H9 (cell line): ENCODE measurements around the gene SLF1. TPM values are rescaled to one million over a fixed set of nuclear protein-coding genes. Genes with fewer than 3 reads are reported as not detected.

Experiments
- DNase-seq: peaks from one replicate; pipeline ENCODE4 v3.0.0-alpha.2; 2017
- H2AFZ ChIP-seq: one replicate; pipeline ENCODE4 v1.6.1; 2013; ENCODE audit warnings: mild to moderate bottlenecking, low read length, control low read depth, moderate library complexity
- H2AK5ac ChIP-seq: 2 replicates; pipeline ENCODE4 v1.6.1; 2013; ENCODE audit warnings: low read length, control low read depth, mixed read lengths; ENCODE audit not compliant: insufficient read length
- H2BK120ac ChIP-seq: one replicate; pipeline ENCODE4 v1.6.1; 2013; ENCODE audit warnings: low read depth, mild to moderate bottlenecking, low read length, control low read depth, inconsistent platforms; ENCODE audit not compliant: poor library complexity, severe bottlenecking
- H2BK12ac ChIP-seq: 2 replicates; pipeline ENCODE4 v1.6.1; 2013; ENCODE audit warnings: low read length, control low read depth, mixed read lengths, low read depth; ENCODE audit not compliant: insufficient read length
- H2BK15ac ChIP-seq: 2 replicates; pipeline ENCODE4 v1.6.1; 2013; ENCODE audit warnings: low read depth, low read length, control low read depth
- H2BK20ac ChIP-seq: one replicate; pipeline ENCODE4 v1.6.1; 2013; ENCODE audit warnings: low read depth, mild to moderate bottlenecking, low read length, control low read depth, inconsistent platforms; ENCODE audit not compliant: poor library complexity, severe bottlenecking
- H2BK5ac ChIP-seq: 2 replicates; pipeline ENCODE4 v1.6.1; 2013; ENCODE audit warnings: low read length, control low read depth, mixed read lengths; ENCODE audit not compliant: insufficient read length
- H3K14ac ChIP-seq: 2 replicates; pipeline ENCODE4 v1.6.1; 2013; ENCODE audit warnings: low read length, control low read depth; ENCODE audit not compliant: insufficient read depth
- H3K18ac ChIP-seq: 2 replicates; pipeline ENCODE4 v1.6.1; 2013; ENCODE audit warnings: low read depth, mild to moderate bottlenecking, mixed read lengths, low read length, control low read depth; ENCODE audit not compliant: insufficient read length
- H3K23ac ChIP-seq: 2 replicates; pipeline ENCODE4 v1.6.1; 2013; ENCODE audit warnings: low read length, control low read depth, mixed read lengths, low read depth; ENCODE audit not compliant: insufficient read length
- H3K23me2 ChIP-seq: 2 replicates; pipeline ENCODE4 v1.6.1; 2013; ENCODE audit warnings: low read depth, mild to moderate bottlenecking, mixed read lengths, low read length, control low read depth; ENCODE audit not compliant: insufficient read length, poor library complexity, severe bottlenecking
- H3K27ac ChIP-seq: 2 replicates; pipeline ENCODE4 v1.5.1; 2013; ENCODE audit warnings: low read length, control low read depth, mixed read lengths, low read depth; ENCODE audit not compliant: insufficient read length
- H3K27me3 ChIP-seq: 2 replicates; pipeline ENCODE4 v1.6.1; 2013; ENCODE audit warnings: low read length, control low read depth, inconsistent platforms; ENCODE audit not compliant: insufficient read depth
- H3K4ac ChIP-seq: 2 replicates; pipeline ENCODE4 v1.6.1; 2013; ENCODE audit warnings: low read depth, mild to moderate bottlenecking, control low read depth, inconsistent platforms, low read length, moderate library complexity
- H3K4me1 ChIP-seq: 2 replicates; pipeline ENCODE4 v1.6.1; 2013; ENCODE audit warnings: low read length, control low read depth, inconsistent platforms; ENCODE audit not compliant: insufficient read depth
- H3K4me2 ChIP-seq: 2 replicates; pipeline ENCODE4 v1.6.1; 2013; ENCODE audit warnings: low read length, control low read depth, mixed read lengths; ENCODE audit not compliant: insufficient read length, insufficient read depth
- H3K56ac ChIP-seq: 2 replicates; pipeline ENCODE4 v1.6.1; 2013; ENCODE audit warnings: low read depth, mild to moderate bottlenecking, mixed read lengths, low read length, control low read depth; ENCODE audit not compliant: insufficient read length
- H3K79me1 ChIP-seq: 2 replicates; pipeline ENCODE4 v1.6.1; 2013; ENCODE audit warnings: low read depth, mild to moderate bottlenecking, moderate library complexity, low read length, control low read depth, inconsistent platforms; ENCODE audit not compliant: insufficient read depth, poor library complexity, severe bottlenecking
- H3K79me2 ChIP-seq: 2 replicates; pipeline ENCODE4 v1.6.1; 2013; ENCODE audit warnings: low read length, control low read depth, inconsistent platforms; ENCODE audit not compliant: insufficient read depth
- H3K9ac ChIP-seq: 2 replicates; pipeline ENCODE4 v1.6.1; 2013; ENCODE audit warnings: low read length, control low read depth, mixed read lengths; ENCODE audit not compliant: insufficient read length; ENCODE audit errors: extremely low read depth
- H3K9me3 ChIP-seq: one replicate; pipeline ENCODE4 v1.6.1; 2013; ENCODE audit warnings: low read depth, low read length, inconsistent platforms; ENCODE audit not compliant: control insufficient read depth
- H3T11ph ChIP-seq: one replicate; pipeline ENCODE4 v1.6.1; 2013; ENCODE audit warnings: mild to moderate bottlenecking, low read length, control low read depth, inconsistent platforms
- H4K20me1 ChIP-seq: one replicate; pipeline ENCODE4 v1.6.1; 2013; ENCODE audit not compliant: control insufficient read depth, insufficient read length, insufficient read depth
- H4K5ac ChIP-seq: 2 replicates; pipeline ENCODE4 v1.6.1; 2013; ENCODE audit warnings: low read depth, mild to moderate bottlenecking, mixed read lengths, low read length, control low read depth; ENCODE audit not compliant: insufficient read length
- H4K8ac ChIP-seq: replicated peaks from 2 replicates; pipeline ENCODE4 v1.6.1; 2013; ENCODE audit warnings: low read length, control low read depth, mixed read lengths, low read depth; ENCODE audit not compliant: insufficient read length
- H4K91ac ChIP-seq: 2 replicates; pipeline ENCODE4 v1.6.1; 2013; ENCODE audit warnings: low read depth, mild to moderate bottlenecking, moderate library complexity, mixed read lengths, low read length, control low read depth; ENCODE audit not compliant: insufficient read length
- H3K27ac Mint-ChIP-seq, 3 experiments: 2 replicates in 2 of 3; 3 replicates in 1 of 3; pipeline ENCODE4 v1.8.0; 2020 to 2021; ENCODE audit warnings: mixed read lengths in 3 of 3, mild to moderate bottlenecking in 1 of 3, moderate library complexity in 1 of 3
- H3K27me3 Mint-ChIP-seq: 2 replicates; pipeline ENCODE4 v1.8.0; 2021; ENCODE audit warnings: low read depth, mild to moderate bottlenecking, moderate library complexity, mixed read lengths
- H3K36me3 Mint-ChIP-seq, 3 experiments: 2 replicates in 2 of 3; 3 replicates in 1 of 3; pipeline ENCODE4 v1.8.0; 2020 to 2021; ENCODE audit warnings: low read depth in 3 of 3, mixed read lengths in 3 of 3; ENCODE audit not compliant: insufficient read depth in 1 of 3
- H3K4me1 Mint-ChIP-seq, 2 experiments: 2 replicates each; pipeline ENCODE4 v1.8.0; 2020; ENCODE audit warnings: mixed read lengths in 2 of 2
- H3K4me3 Mint-ChIP-seq, 2 experiments: 2 replicates in 1 of 2; 3 replicates in 1 of 2; pipeline ENCODE4 v1.8.0; 2020 to 2021; ENCODE audit warnings: mild to moderate bottlenecking in 2 of 2, mixed read lengths in 2 of 2, moderate library complexity in 1 of 2
- H3K9me3 Mint-ChIP-seq, 2 experiments: 2 replicates in 1 of 2; 3 replicates in 1 of 2; pipeline ENCODE4 v1.8.0; 2020; ENCODE audit warnings: mild to moderate bottlenecking in 2 of 2, mixed read lengths in 2 of 2, moderate library complexity in 1 of 2
- WGBS: extraction: QIAGEN DNeasy Blood & Tissue Kit; methylation state at CpG from one replicate; pipeline ENCODE4 v1.1.7; 2013; ENCODE audit warnings: missing lambda C conversion rate, low lambda C conversion rate, mixed read lengths; ENCODE audit not compliant: insufficient read length; ENCODE audit errors: extremely low coverage; 5-methylcytosine and 5-hydroxymethylcytosine counted together
- total RNA-seq: library from RNA; stranded (reverse); gene quantifications from 2 replicates; pipeline ENCODE4 v1.2.1, GENCODE V29; 2021
- TF ChIP-seq, protein P1 (sequence below): fragments of 200-600 bp; sonication (generic); conservative IDR thresholded peaks from 3 replicates; pipeline ENCODE4 v1.8.0; 2021; ENCODE audit warnings: antibody characterized with exemption, mild to moderate bottlenecking

Gene SLF1
- total RNA-seq, 1 experiment from 2014 or later: 12.5 TPM

DNA sequence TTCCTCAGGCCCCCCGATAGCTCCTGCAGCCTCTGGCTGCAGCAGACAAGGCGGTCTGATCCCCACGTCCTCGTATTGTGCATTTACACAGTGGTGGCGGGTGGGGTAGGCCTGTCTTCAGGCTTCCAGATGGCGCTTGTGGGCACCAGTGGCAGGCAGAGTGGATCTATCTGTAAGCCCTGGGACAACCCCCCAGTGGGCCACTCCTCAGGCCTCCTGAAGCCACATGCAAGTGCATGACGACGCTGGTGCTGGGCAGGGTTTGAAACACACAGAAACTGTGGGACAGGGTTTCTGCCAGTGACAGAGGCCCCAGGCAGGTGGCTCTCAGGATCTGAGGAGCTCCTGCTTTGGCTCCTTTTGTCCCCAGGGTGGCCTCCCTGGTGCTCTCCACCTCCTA, 42.0 kb downstream of the SLF1 start:
- H3K4me1 ChIP-seq: no peaks in the 10 kb centered on the region
- no peak overlapping the region for H3K9ac ChIP-seq
- no peak overlapping the region for H3K4me2 ChIP-seq
- no peak overlapping the region for H3K18ac ChIP-seq
- H2AK5ac ChIP-seq: no peak overlapping the region
- H3T11ph ChIP-seq: no peak overlapping the region
- H3K23me2 ChIP-seq: no peaks in the 10 kb centered on the region
- H3K27ac ChIP-seq: no peak overlapping the region
- no peaks in the 10 kb centered on the region for H3K9me3 ChIP-seq
- H3K27ac Mint-ChIP-seq: no peak overlapping the region; a peak in 1 of 7 replicates
- no peak overlapping the region for H2BK120ac ChIP-seq
- H3K27me3 Mint-ChIP-seq: no peaks in the 10 kb centered on the region
- no peaks in the 10 kb centered on the region for H3K27me3 ChIP-seq
- no peak for DNase-seq
- WGBS: no CpG with 5 or more reads among the region's 8 CpGs
- no peak overlapping the region for H3K56ac ChIP-seq
- H3K14ac ChIP-seq: no peak overlapping the region
- H3K79me1 ChIP-seq: peaks cover 3% of the 10 kb centered on the region
- H4K5ac ChIP-seq: no peak overlapping the region
- no peak overlapping the region for H3K4ac ChIP-seq
- H3K36me3 Mint-ChIP-seq: peaks cover 41 to 56% (median 46%) of the 10 kb centered on the region in 3 experiments
- H4K20me1 ChIP-seq: no peaks in the 10 kb centered on the region
- H3K4me3 Mint-ChIP-seq: no peak overlapping the region
- TF ChIP-seq, protein P1, sequence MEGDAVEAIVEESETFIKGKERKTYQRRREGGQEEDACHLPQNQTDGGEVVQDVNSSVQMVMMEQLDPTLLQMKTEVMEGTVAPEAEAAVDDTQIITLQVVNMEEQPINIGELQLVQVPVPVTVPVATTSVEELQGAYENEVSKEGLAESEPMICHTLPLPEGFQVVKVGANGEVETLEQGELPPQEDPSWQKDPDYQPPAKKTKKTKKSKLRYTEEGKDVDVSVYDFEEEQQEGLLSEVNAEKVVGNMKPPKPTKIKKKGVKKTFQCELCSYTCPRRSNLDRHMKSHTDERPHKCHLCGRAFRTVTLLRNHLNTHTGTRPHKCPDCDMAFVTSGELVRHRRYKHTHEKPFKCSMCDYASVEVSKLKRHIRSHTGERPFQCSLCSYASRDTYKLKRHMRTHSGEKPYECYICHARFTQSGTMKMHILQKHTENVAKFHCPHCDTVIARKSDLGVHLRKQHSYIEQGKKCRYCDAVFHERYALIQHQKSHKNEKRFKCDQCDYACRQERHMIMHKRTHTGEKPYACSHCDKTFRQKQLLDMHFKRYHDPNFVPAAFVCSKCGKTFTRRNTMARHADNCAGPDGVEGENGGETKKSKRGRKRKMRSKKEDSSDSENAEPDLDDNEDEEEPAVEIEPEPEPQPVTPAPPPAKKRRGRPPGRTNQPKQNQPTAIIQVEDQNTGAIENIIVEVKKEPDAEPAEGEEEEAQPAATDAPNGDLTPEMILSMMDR: no peak
- H2BK20ac ChIP-seq: no peak overlapping the region
- H3K4me1 Mint-ChIP-seq: no peaks in the 10 kb centered on the region
- H3K23ac ChIP-seq: no peak overlapping the region
- no peak overlapping the region for H2BK5ac ChIP-seq
- H2AFZ ChIP-seq: no peak overlapping the region
- H2BK12ac ChIP-seq: no peak overlapping the region
- no peak overlapping the region for H4K91ac ChIP-seq
- no peaks in the 10 kb centered on the region for H3K79me2 ChIP-seq
- peaks cover 21 to 30% of the 10 kb centered on the region in 2 experiments; a peak in 4 of 5 replicates for H3K9me3 Mint-ChIP-seq
- no peak overlapping the region for H2BK15ac ChIP-seq
- H4K8ac ChIP-seq: no peak overlapping the region
